HCT116 (cell line): ENCODE measurements around the gene SH3PXD2A. TPM values are rescaled to one million over a fixed set of nuclear protein-coding genes. Genes with fewer than 3 reads are reported as not detected.

ENCODE experiments used
- ATAC-seq: fragments of 200-7000 bp; cut with Tn5 transposase; 2 replicates; pipeline ENCODE4 v1.9.1; 2020; ENCODE audit warnings: mild to moderate bottlenecking, moderate library complexity
- BruUV-seq: library from RNA; stranded (reverse); fragments of 400-500 nt; replicated peaks from 2 replicates; lab custom pipeline; 2021; lab: Mats Ljungman, UMichigan
- CTCF ChIA-PET: fragments of 300-600 bp; sonication (Branson Sonifier 250); formaldehyde crosslinking; loops from one replicate; lab custom pipeline; 2021; ENCODE audit warnings: antibody characterized with exemption; lab: Charles Lee
- POLR2A ChIA-PET: fragments of 300-600, 350-600 bp; sonication (Branson Sonifier 250); formaldehyde crosslinking; loops from one replicate; lab custom pipeline; 2021; ENCODE audit warnings: antibody characterized with exemption; lab: Charles Lee
- RAD21 ChIA-PET, 2 experiments: fragments of 300-600 bp; sonication (Branson Sonifier 250); formaldehyde crosslinking; loops; one replicate each; lab custom pipeline; 2023; ENCODE audit warnings: low total read pairs in 2 of 2; ENCODE audit not compliant: uncharacterized antibody in 2 of 2, unreplicated experiment in 2 of 2, low non-redundant PET in 1 of 2; lab: Charles Lee
- DNase-seq: peaks from one replicate; pipeline ENCODE4 v3.0.0-alpha.2; 2010; ENCODE audit warnings: low read depth, low spot score
- H2AFZ ChIP-seq: fragments of 200-600 bp; shearing (Covaris generic), sonication (generic); 2 replicates; pipeline ENCODE4 v1.6.1; 2017; ENCODE audit warnings: low read depth, mixed run types, mixed read lengths, antibody characterized with exemption, low read length; ENCODE audit not compliant: poor library complexity, severe bottlenecking
- H3K27ac ChIP-seq: 2 replicates; pipeline ENCODE4 v1.5.1; 2012; ENCODE audit warnings: low read depth, low read length
- H3K27me3 ChIP-seq: fragments of 200-600 bp; sonication (generic); 2 replicates; pipeline ENCODE4 v1.6.1; 2016; ENCODE audit warnings: mixed run types, low read length, mixed read lengths; ENCODE audit not compliant: insufficient read depth
- H3K36me3 ChIP-seq, 2 experiments: fragments of 200-500 bp in 1 of 2; fragments of 200-600 bp in 1 of 2; sonication (Bioruptor generic) in 1 of 2; sonication (generic) in 1 of 2; 2 replicates each; pipeline versions ENCODE4 v1.5.1 to v1.6.1; 2014 to 2016; ENCODE audit warnings: low read length in 2 of 2, inconsistent platforms in 1 of 2, mixed read lengths in 1 of 2, mixed run types in 1 of 2; ENCODE audit not compliant: insufficient read depth in 2 of 2, control insufficient read depth in 1 of 2
- H3K4me1 ChIP-seq, 2 experiments: fragments of 200-600 bp in 1 of 2; sonication (generic) in 1 of 2; 2 replicates each; pipeline versions ENCODE4 v1.5.1 to v1.6.1; 2012 to 2017; ENCODE audit warnings: low read length in 2 of 2, inconsistent platforms in 1 of 2, mild to moderate bottlenecking in 1 of 2, mixed read lengths in 1 of 2, mixed run types in 1 of 2, moderate library complexity in 1 of 2; ENCODE audit not compliant: insufficient read depth in 2 of 2, control insufficient read depth in 1 of 2
- H3K4me2 ChIP-seq: fragments of 200-600 bp; sonication (generic); 2 replicates; pipeline ENCODE4 v1.6.1; 2017; ENCODE audit warnings: mixed run types, low read length, mixed read lengths
- H3K4me3 ChIP-seq, 2 experiments: fragments of 200-600 bp in 1 of 2; sonication (generic) in 1 of 2; replicated peaks in 1 of 2; 2 replicates each; pipeline ENCODE4 v1.5.1; 2011 to 2016; ENCODE audit warnings: low read length in 2 of 2, control low read depth in 1 of 2, low read depth in 1 of 2, mild to moderate bottlenecking in 1 of 2, mixed read lengths in 1 of 2, mixed run types in 1 of 2
- H3K79me2 ChIP-seq: fragments of 200-600 bp; sonication (generic); 2 replicates; pipeline ENCODE4 v1.6.1; 2017; ENCODE audit warnings: mild to moderate bottlenecking, mixed run types, low read length, moderate library complexity, mixed read lengths; ENCODE audit not compliant: insufficient read depth
- H3K9ac ChIP-seq: fragments of 200-600 bp; sonication (generic); 2 replicates; pipeline ENCODE4 v1.6.1; 2016; ENCODE audit warnings: low read length, mixed read lengths
- H3K9me2 ChIP-seq: fragments of 200-600 bp; sonication (generic), shearing (Covaris generic); 2 replicates; pipeline ENCODE4 v1.6.1; 2017; ENCODE audit warnings: mixed run types, mild to moderate bottlenecking, moderate library complexity; ENCODE audit not compliant: insufficient read depth
- H3K9me3 ChIP-seq, 2 experiments: fragments of 200-500 bp in 1 of 2; fragments of 200-600 bp in 1 of 2; sonication (Bioruptor generic) in 1 of 2; sonication (generic) in 1 of 2; 2 replicates each; pipeline ENCODE4 v1.6.1; 2014 to 2017; ENCODE audit warnings: low read length in 2 of 2, mixed read lengths in 2 of 2, inconsistent platforms in 1 of 2, low read depth in 1 of 2, mild to moderate bottlenecking in 1 of 2, mixed run types in 1 of 2, moderate library complexity in 1 of 2; ENCODE audit not compliant: control insufficient read depth in 1 of 2, insufficient read depth in 1 of 2
- H4K20me1 ChIP-seq: fragments of 200-600 bp; sonication (generic), shearing (Covaris generic); 2 replicates; pipeline ENCODE4 v1.6.1; 2017; ENCODE audit warnings: mixed run types, mild to moderate bottlenecking, moderate library complexity; ENCODE audit not compliant: insufficient read depth
- CBX3 ChIP-seq: IDR thresholded peaks from 2 replicates; pipeline ENCODE4 v1.6.1; 2012; ENCODE audit warnings: low read depth
- EGR1 ChIP-seq: IDR thresholded peaks from 2 replicates; pipeline ENCODE4 v1.6.1; 2012; ENCODE audit warnings: low read depth
- ELF1 ChIP-seq: IDR thresholded peaks from 2 replicates; pipeline ENCODE4 v1.6.1; 2012; ENCODE audit warnings: low read depth, borderline replicate concordance
- FOSL1 ChIP-seq: IDR thresholded peaks from 2 replicates; pipeline ENCODE4 v1.6.1; 2012; ENCODE audit warnings: low read depth
- MAX ChIP-seq: IDR thresholded peaks from 2 replicates; pipeline ENCODE4 v1.6.1; 2012
- RAD21 ChIP-seq: IDR thresholded peaks from 2 replicates; pipeline ENCODE4 v1.6.1; 2012; ENCODE audit warnings: low read depth, mild to moderate bottlenecking
- SP1 ChIP-seq: IDR thresholded peaks from 2 replicates; pipeline ENCODE4 v1.6.1; 2012; ENCODE audit warnings: low read depth
- YY1 ChIP-seq: IDR thresholded peaks from 2 replicates; pipeline ENCODE4 v1.6.1; 2011; ENCODE audit warnings: low read length, low read depth, moderate library complexity, mild to moderate bottlenecking; ENCODE audit not compliant: insufficient replicate concordance; ENCODE audit errors: extremely low read depth
- ZNF274 ChIP-seq: fragments of 200-500 bp; sonication (Bioruptor generic); IDR thresholded peaks from 2 replicates; pipeline ENCODE4 v1.6.1; 2014; ENCODE audit warnings: mild to moderate bottlenecking, low read depth, low read length, inconsistent platforms
- intact Hi-C: fragments of 100-400 bp; cut with micrococcal nuclease; formaldehyde crosslinking; loops from 2 replicates; pipeline ENCODE4 v1.10.0; 2022
- total RNA-seq: library from RNA; stranded (reverse); gene quantifications from one replicate; pipeline ENCODE4 v1.2.1, GENCODE V29; 2021; ENCODE audit not compliant: unreplicated experiment
- TF ChIP-seq, protein P1 (sequence below), 3 experiments: fragments of 200-600 bp in 1 of 3; sonication (generic) in 1 of 3; IDR thresholded peaks in 2 of 3; conservative IDR thresholded peaks in 1 of 3; 2 replicates each; pipeline ENCODE4 v1.5.1; 2012 to 2017; ENCODE audit warnings: low read depth in 2 of 3, low read length in 2 of 3, antibody characterized with exemption in 1 of 3, borderline replicate concordance in 1 of 3, control low read depth in 1 of 3, mild to moderate bottlenecking in 1 of 3, mixed read lengths in 1 of 3, mixed run types in 1 of 3, moderate library complexity in 1 of 3; ENCODE audit not compliant: insufficient read depth in 1 of 3

The SH3PXD2A gene
- total RNA-seq, 1 experiment from 2014 or later, result 8.7 TPM

- POLR2A ChIA-PET, result no interaction called here
- intact Hi-C loops, result no loop called here
- Histone ChIP-seq H3K36me3 (no peaks in the 10 kb centered on the region), H3K9me2 (no peaks in the 10 kb centered on the region), H3K9me3 (no peaks in the 10 kb centered on the region), H3K27ac (no peak overlapping the region), H2AFZ (no peak overlapping the region), H3K27me3 (peaks cover 3% of the 10 kb centered on the region; the same call in 1 of the 2 replicates), H4K20me1 (no peaks in the 10 kb centered on the region), H3K4me1 (no peaks in the 10 kb centered on the region), H3K9ac (no peak overlapping the region), H3K4me3 (no peak overlapping the region), H3K79me2 (no peaks in the 10 kb centered on the region), H3K4me2 (no peak overlapping the region)
- TF ChIP-seq CBX3 (no peak), RAD21 (no peak), EGR1 (no peak), FOSL1 (no peak), SP1 (no peak), MAX (no peak), ELF1 (no peak), ZNF274 (no peak), YY1 (no peak)
- TF ChIP-seq, protein P1, sequence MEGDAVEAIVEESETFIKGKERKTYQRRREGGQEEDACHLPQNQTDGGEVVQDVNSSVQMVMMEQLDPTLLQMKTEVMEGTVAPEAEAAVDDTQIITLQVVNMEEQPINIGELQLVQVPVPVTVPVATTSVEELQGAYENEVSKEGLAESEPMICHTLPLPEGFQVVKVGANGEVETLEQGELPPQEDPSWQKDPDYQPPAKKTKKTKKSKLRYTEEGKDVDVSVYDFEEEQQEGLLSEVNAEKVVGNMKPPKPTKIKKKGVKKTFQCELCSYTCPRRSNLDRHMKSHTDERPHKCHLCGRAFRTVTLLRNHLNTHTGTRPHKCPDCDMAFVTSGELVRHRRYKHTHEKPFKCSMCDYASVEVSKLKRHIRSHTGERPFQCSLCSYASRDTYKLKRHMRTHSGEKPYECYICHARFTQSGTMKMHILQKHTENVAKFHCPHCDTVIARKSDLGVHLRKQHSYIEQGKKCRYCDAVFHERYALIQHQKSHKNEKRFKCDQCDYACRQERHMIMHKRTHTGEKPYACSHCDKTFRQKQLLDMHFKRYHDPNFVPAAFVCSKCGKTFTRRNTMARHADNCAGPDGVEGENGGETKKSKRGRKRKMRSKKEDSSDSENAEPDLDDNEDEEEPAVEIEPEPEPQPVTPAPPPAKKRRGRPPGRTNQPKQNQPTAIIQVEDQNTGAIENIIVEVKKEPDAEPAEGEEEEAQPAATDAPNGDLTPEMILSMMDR (IDR thresholded peaks at IDR 0.05 in 2 of 3, conservative IDR thresholded peaks at IDR 0.05 in 1 of 3; ENCODE audit: borderline replicate concordance in 1 of 3, insufficient read depth in 1 of 3, low read depth in 2 of 3, low read length in 2 of 3), result no peak
- BruUV-seq, result no TSS peak
- RAD21 ChIA-PET, result no interaction called here
- ATAC-seq (no peak), DNase-seq (no peak)
- CTCF ChIA-PET, result interaction anchor here (1.0 to 1.8 kb wide), 2 partner anchors 9 to 18 kb away, joined by 3 to 5 read pairs; no protein-coding TSS in a partner anchor
Observed at GRCh38 chr10:103839519-103839871, 15.9 kb downstream of the SH3PXD2A start.
